ENCODE results near the gene PDSS1. TPM values are rescaled to one million over a fixed set of nuclear protein-coding genes. Genes with fewer than 3 reads are reported as not detected.

The PDSS1 gene
- total and polyA plus RNA-seq, 8 donors = 2.5 to 31.9 (median 6.3) TPM; not detected in 1

- no peak overlapping the region for H3K4me3 ChIP-seq
- whole genome bisulfite sequencing, 5 donors = 96 to 97% (median 96%) methylated on average over 4 of the region's 4 CpGs
- no peaks in the 10 kb centered on the region for H3K27me3 ChIP-seq
- no peaks in the 10 kb centered on the region for H3K9me3 ChIP-seq
- H3K36me3 ChIP-seq = peaks cover 0 to 48% (median 25%) of the 10 kb centered on the region in 4 donors
- no peak overlapping the region for H3K27ac ChIP-seq
- DNase-seq = no peak
- TF ChIP-seq, protein P1, sequence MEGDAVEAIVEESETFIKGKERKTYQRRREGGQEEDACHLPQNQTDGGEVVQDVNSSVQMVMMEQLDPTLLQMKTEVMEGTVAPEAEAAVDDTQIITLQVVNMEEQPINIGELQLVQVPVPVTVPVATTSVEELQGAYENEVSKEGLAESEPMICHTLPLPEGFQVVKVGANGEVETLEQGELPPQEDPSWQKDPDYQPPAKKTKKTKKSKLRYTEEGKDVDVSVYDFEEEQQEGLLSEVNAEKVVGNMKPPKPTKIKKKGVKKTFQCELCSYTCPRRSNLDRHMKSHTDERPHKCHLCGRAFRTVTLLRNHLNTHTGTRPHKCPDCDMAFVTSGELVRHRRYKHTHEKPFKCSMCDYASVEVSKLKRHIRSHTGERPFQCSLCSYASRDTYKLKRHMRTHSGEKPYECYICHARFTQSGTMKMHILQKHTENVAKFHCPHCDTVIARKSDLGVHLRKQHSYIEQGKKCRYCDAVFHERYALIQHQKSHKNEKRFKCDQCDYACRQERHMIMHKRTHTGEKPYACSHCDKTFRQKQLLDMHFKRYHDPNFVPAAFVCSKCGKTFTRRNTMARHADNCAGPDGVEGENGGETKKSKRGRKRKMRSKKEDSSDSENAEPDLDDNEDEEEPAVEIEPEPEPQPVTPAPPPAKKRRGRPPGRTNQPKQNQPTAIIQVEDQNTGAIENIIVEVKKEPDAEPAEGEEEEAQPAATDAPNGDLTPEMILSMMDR (IDR thresholded peaks at IDR 0.05) = no peak
- TF ChIP-seq EP300 (IDR thresholded peaks at IDR 0.05) = no peak
- TF ChIP-seq POLR2AphosphoS5 (IDR thresholded peaks at IDR 0.05) = no peak
- TF ChIP-seq POLR2A (IDR thresholded peaks at IDR 0.05) = no peak
- intact Hi-C loops (cut with DNase I; ENCODE audit: low total_unique reads) = no loop called here
- peaks cover 0 to 18% (median 0%) of the 10 kb centered on the region in 4 donors for H3K4me1 ChIP-seq
These were observed 72.6 kb downstream of the PDSS1 start for GRCh38 chr10:26770069-26770468.

- no peak overlapping the region for H3K27ac ChIP-seq
- WGBS, 5 donors = 51 to 81% (median 79%) methylated on average over 2 of the region's 2 CpGs
These were observed 76.1 kb downstream of the PDSS1 start for GRCh38 chr10:26773633-26774032.

GRCh38 chr10:26776258-26776657 is 78.8 kb downstream of the PDSS1 start:
- Histone ChIP-seq H3K9me3 (no peaks in the 10 kb centered on the region), H3K4me1 (peaks cover 7 to 42% (median 25%) of the 10 kb centered on the region in 4 donors), H3K27ac (no peak overlapping the region), H3K27me3 (no peaks in the 10 kb centered on the region), H3K4me3 (no peak overlapping the region), H3K36me3 (no peaks in the 10 kb centered on the region)
- 95 to 100% (median 97%) methylated on average over 1 of the region's 1 CpG for WGBS, 5 donors
- TF ChIP-seq, protein P1 (IDR thresholded peaks at IDR 0.05) = no peak
- TF ChIP-seq POLR2AphosphoS5 (IDR thresholded peaks at IDR 0.05) = no peak
- no peak for TF ChIP-seq EP300 (IDR thresholded peaks at IDR 0.05)
- no peak for TF ChIP-seq POLR2A (IDR thresholded peaks at IDR 0.05)
- DNase-seq = no peak
- intact Hi-C loops (cut with DNase I; ENCODE audit: low total_unique reads) = no loop called here

More at GRCh38 chr10:26773633-26774032, 76.1 kb downstream of the PDSS1 start:
- Histone ChIP-seq H3K4me3 (no peak overlapping the region), H3K9me3 (no peaks in the 10 kb centered on the region), H3K4me1 (peaks cover 0 to 21% (median 9%) of the 10 kb centered on the region in 4 donors), H3K27me3 (no peaks in the 10 kb centered on the region), H3K36me3 (peaks cover 0 to 14% (median under 1%) of the 10 kb centered on the region in 4 donors)
- TF ChIP-seq, protein P1 (IDR thresholded peaks at IDR 0.05) = no peak
- TF ChIP-seq EP300 (IDR thresholded peaks at IDR 0.05) (no peak), POLR2A (IDR thresholded peaks at IDR 0.05) (no peak), POLR2AphosphoS5 (IDR thresholded peaks at IDR 0.05) (no peak)
- intact Hi-C loops (cut with DNase I; ENCODE audit: low total_unique reads) = no loop called here
- DNase-seq = no peak

- no peak overlapping the region for H3K27ac ChIP-seq
- no peaks in the 10 kb centered on the region for H3K9me3 ChIP-seq
- no peaks in the 10 kb centered on the region for H3K27me3 ChIP-seq
- H3K4me1 ChIP-seq = peaks cover 12 to 50% (median 28%) of the 10 kb centered on the region in 4 donors
- WGBS, 5 donors = 95 to 98% (median 97%) methylated on average over 2 of the region's 2 CpGs
- TF ChIP-seq EP300 (IDR thresholded peaks at IDR 0.05) (no peak), POLR2A (IDR thresholded peaks at IDR 0.05) (no peak), POLR2AphosphoS5 (IDR thresholded peaks at IDR 0.05) (no peak)
- TF ChIP-seq, protein P1 (IDR thresholded peaks at IDR 0.05) = no peak
- intact Hi-C loops (cut with DNase I; ENCODE audit: low total_unique reads) = no loop called here
- H3K36me3 ChIP-seq = no peaks in the 10 kb centered on the region
- no peak for DNase-seq
- H3K4me3 ChIP-seq = no peak overlapping the region
These were observed 80.2 kb downstream of the PDSS1 start for GRCh38 chr10:26777686-26778085.

All from stomach (tissue), 9 donors.